GM12878 (cell line): ENCODE measurements around the gene TMCC2.

ENCODE experiments used
- ATF3 ChIP-seq: IDR thresholded peaks from 2 replicates; pipeline ENCODE4 v1.6.1; 2011; ENCODE audit warnings: low read depth, mild to moderate bottlenecking, low read length, moderate library complexity, borderline replicate concordance; ENCODE audit errors: extremely low read depth
- CTCF ChIP-seq, 3 experiments: IDR thresholded peaks in 2 of 3; conservative IDR thresholded peaks in 1 of 3; 2 replicates each; pipeline ENCODE4 v1.5.1; 2011; ENCODE audit warnings: low read depth in 3 of 3, low read length in 3 of 3, mild to moderate bottlenecking in 3 of 3, control low read depth in 2 of 3, moderate library complexity in 2 of 3, inconsistent platforms in 1 of 3, mixed read lengths in 1 of 3; ENCODE audit not compliant: control insufficient read depth in 2 of 3, insufficient read depth in 1 of 3; ENCODE audit errors: extremely low read depth in 1 of 3
- ELK1 ChIP-seq: IDR thresholded peaks from 2 replicates; pipeline ENCODE4 v1.6.1; 2012; ENCODE audit warnings: low read depth, low read length, improper control_type of control experiment
- HDAC2 ChIP-seq: fragments of 200-600 bp; sonication (generic); IDR thresholded peaks from 2 replicates; pipeline ENCODE4 v1.6.1; 2017
- JUNB ChIP-seq: IDR thresholded peaks from 2 replicates; pipeline ENCODE4 v1.6.1; 2016; ENCODE audit warnings: antibody characterized with exemption, mild to moderate bottlenecking
- JUND ChIP-seq: IDR thresholded peaks from 2 replicates; pipeline ENCODE4 v1.6.1; 2012; ENCODE audit warnings: low read depth, mild to moderate bottlenecking, low read length, improper control_type of control experiment, moderate library complexity
- MXI1 ChIP-seq: fragments of 150-350 bp; IDR thresholded peaks from 2 replicates; pipeline ENCODE4 v1.6.1; 2011; ENCODE audit warnings: low read depth, mild to moderate bottlenecking, inconsistent platforms, low read length, improper control_type of control experiment
- ZNF24 ChIP-seq: fragments of 450-650 bp; IDR thresholded peaks from 2 replicates; pipeline ENCODE4 v1.6.1; 2017; ENCODE audit warnings: antibody characterized with exemption, mild to moderate bottlenecking
- TF ChIP-seq, protein P1 (sequence below): fragments of 450-650 bp; conservative IDR thresholded peaks from 2 replicates; pipeline ENCODE4 v1.6.1; 2017; ENCODE audit warnings: mild to moderate bottlenecking, moderate library complexity
- TF ChIP-seq, protein P2 (sequence below): IDR thresholded peaks from 2 replicates; pipeline ENCODE4 v1.6.1; 2012; ENCODE audit warnings: mild to moderate bottlenecking, low read depth, low read length

DNA sequence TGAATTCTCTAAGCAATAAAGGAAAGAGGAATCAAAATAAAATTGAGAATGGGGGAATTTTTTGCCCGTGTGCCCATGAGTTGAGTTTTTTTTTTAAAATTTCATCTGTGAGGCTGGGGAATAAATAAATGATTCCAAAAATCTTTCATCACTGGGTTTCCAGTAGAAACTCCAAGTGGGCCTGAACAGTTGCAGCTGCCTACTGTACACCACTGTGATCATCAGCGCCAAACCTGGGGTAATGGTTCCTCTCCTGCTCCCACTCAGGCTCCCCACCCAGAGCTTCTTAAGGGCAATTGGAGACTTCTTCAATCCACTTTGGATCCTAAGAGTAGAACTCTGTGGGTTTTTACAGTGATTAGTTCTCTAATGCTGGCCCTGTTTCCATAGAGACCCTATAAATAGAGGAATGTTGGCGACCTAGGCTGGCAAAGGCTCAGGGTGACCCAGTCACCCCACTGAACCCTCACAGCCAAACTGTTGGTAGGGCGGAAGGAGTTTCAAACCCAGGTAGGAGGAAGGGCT is 9.3 kb downstream of the TMCC2 start:
- TF ChIP-seq CTCF (IDR thresholded peaks at IDR 0.05 in 2 of 3, conservative IDR thresholded peaks at IDR 0.05 in 1 of 3; ENCODE audit: control insufficient read depth in 2 of 3, extremely low read depth in 1 of 3, insufficient read depth in 1 of 3, low read depth in 3 of 3, low read length in 3 of 3) (no peak), HDAC2 (no peak), JUNB (no peak), JUND (no peak), MXI1 (no peak), ATF3 (no peak), ELK1 (no peak), ZNF24 (no peak)
- TF ChIP-seq, protein P1, sequence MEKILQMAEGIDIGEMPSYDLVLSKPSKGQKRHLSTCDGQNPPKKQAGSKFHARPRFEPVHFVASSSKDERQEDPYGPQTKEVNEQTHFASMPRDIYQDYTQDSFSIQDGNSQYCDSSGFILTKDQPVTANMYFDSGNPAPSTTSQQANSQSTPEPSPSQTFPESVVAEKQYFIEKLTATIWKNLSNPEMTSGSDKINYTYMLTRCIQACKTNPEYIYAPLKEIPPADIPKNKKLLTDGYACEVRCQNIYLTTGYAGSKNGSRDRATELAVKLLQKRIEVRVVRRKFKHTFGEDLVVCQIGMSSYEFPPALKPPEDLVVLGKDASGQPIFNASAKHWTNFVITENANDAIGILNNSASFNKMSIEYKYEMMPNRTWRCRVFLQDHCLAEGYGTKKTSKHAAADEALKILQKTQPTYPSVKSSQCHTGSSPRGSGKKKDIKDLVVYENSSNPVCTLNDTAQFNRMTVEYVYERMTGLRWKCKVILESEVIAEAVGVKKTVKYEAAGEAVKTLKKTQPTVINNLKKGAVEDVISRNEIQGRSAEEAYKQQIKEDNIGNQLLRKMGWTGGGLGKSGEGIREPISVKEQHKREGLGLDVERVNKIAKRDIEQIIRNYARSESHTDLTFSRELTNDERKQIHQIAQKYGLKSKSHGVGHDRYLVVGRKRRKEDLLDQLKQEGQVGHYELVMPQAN: no peak
- TF ChIP-seq, protein P2, sequence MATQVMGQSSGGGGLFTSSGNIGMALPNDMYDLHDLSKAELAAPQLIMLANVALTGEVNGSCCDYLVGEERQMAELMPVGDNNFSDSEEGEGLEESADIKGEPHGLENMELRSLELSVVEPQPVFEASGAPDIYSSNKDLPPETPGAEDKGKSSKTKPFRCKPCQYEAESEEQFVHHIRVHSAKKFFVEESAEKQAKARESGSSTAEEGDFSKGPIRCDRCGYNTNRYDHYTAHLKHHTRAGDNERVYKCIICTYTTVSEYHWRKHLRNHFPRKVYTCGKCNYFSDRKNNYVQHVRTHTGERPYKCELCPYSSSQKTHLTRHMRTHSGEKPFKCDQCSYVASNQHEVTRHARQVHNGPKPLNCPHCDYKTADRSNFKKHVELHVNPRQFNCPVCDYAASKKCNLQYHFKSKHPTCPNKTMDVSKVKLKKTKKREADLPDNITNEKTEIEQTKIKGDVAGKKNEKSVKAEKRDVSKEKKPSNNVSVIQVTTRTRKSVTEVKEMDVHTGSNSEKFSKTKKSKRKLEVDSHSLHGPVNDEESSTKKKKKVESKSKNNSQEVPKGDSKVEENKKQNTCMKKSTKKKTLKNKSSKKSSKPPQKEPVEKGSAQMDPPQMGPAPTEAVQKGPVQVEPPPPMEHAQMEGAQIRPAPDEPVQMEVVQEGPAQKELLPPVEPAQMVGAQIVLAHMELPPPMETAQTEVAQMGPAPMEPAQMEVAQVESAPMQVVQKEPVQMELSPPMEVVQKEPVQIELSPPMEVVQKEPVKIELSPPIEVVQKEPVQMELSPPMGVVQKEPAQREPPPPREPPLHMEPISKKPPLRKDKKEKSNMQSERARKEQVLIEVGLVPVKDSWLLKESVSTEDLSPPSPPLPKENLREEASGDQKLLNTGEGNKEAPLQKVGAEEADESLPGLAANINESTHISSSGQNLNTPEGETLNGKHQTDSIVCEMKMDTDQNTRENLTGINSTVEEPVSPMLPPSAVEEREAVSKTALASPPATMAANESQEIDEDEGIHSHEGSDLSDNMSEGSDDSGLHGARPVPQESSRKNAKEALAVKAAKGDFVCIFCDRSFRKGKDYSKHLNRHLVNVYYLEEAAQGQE: no peak
